Endometrial microvascular endothelial cells (primary cell): Measurements from ENCODE around the gene KCTD19. TPM values are rescaled to one million over a fixed set of nuclear protein-coding genes. Genes with fewer than 3 reads are reported as not detected.

Experiments used
- in situ Hi-C: cut with HindIII; loops from 2 replicates; pipeline ENCODE4 v1.10.0; 2017; ENCODE audit warnings: low sequenced_read_pairs, low pct_unique_long_range_greater_than_20kb; ENCODE audit errors: inconsistent ontology term
- total RNA-seq: library from RNA; depleted of rRNA; stranded (reverse); fragments of >200 nt; gene quantifications from one replicate; pipeline ENCODE4 v1.2.3, GENCODE V29; 2015; ENCODE audit errors: inconsistent ontology term

Gene KCTD19
- total RNA-seq, 1 donor from 2014 or later: under 0.01 TPM

GRCh38 chr16:67329901-67330300, 3.4 kb upstream of the KCTD19 start:
- in situ Hi-C loops: no loop called here

- in situ Hi-C loops: no loop called here
Observed at GRCh38 chr16:67327743-67328142, 1.2 kb upstream of the KCTD19 start.

GRCh38 chr16:67326115-67326471, 448 bp downstream of the KCTD19 start:
- in situ Hi-C loops: no loop called here

- in situ Hi-C loops: no loop called here
Observed at GRCh38 chr16:67317853-67318252, 8.7 kb downstream of the KCTD19 start.

GRCh38 chr16:67312719-67313118, 13.8 kb downstream of the KCTD19 start:
- in situ Hi-C loops: no loop called here

GRCh38 chr16:67311607-67312488, 14.7 kb downstream of the KCTD19 start:
- in situ Hi-C loops: no loop called here

GRCh38 chr16:67310561-67310960, 16.0 kb downstream of the KCTD19 start:
- in situ Hi-C loops: no loop called here

- in situ Hi-C loops: no loop called here
Observed at GRCh38 chr16:67305216-67306071, 21.1 kb downstream of the KCTD19 start.

GRCh38 chr16:67304020-67304419, 22.5 kb downstream of the KCTD19 start:
- in situ Hi-C loops: no loop called here

- in situ Hi-C loops: no loop called here
Observed at GRCh38 chr16:67302970-67303369, 23.6 kb downstream of the KCTD19 start.

- in situ Hi-C loops: no loop called here
Observed at GRCh38 chr16:67302076-67302475, 24.5 kb downstream of the KCTD19 start.

GRCh38 chr16:67301080-67301782, 25.3 kb downstream of the KCTD19 start:
- in situ Hi-C loops: no loop called here

GRCh38 chr16:67299269-67299668, 27.3 kb downstream of the KCTD19 start:
- in situ Hi-C loops: loop anchor here (25.0 kb wide), 1 partner anchor 162 kb away; no protein-coding TSS in a partner anchor

- in situ Hi-C loops: loop anchor here (25.0 kb wide), 1 partner anchor 161 kb away; no protein-coding TSS in a partner anchor
Observed at GRCh38 chr16:67298277-67298676, 28.3 kb downstream of the KCTD19 start.

- in situ Hi-C loops: loop anchor here (25.0 kb wide), 1 partner anchor 159 kb away; no protein-coding TSS in a partner anchor
Observed at GRCh38 chr16:67296420-67296819, 30.1 kb downstream of the KCTD19 start.

- in situ Hi-C loops: loop anchor here (25.0 kb wide), 1 partner anchor 158 kb away; no protein-coding TSS in a partner anchor
Observed at GRCh38 chr16:67294938-67295361, 31.6 kb downstream of the KCTD19 start.

- in situ Hi-C loops: loop anchor here (25.0 kb wide), 1 partner anchor 157 kb away; no protein-coding TSS in a partner anchor
Observed at GRCh38 chr16:67294171-67294757, 32.3 kb downstream of the KCTD19 start.

GRCh38 chr16:67291461-67291860, 35.1 kb downstream of the KCTD19 start:
- in situ Hi-C loops: loop anchor here (25.0 kb wide), 1 partner anchor 154 kb away; no protein-coding TSS in a partner anchor
